Heart left ventricle (tissue), 16 donors: ENCODE results near the gene HRH2. TPM values are rescaled to one million over a fixed set of nuclear protein-coding genes. Genes with fewer than 3 reads are reported as not detected.

Experiments
- ATAC-seq, 4 donors: fragments of 200-7000 bp; cut with Tn5 transposase; one replicate each; pipeline ENCODE4 v1.9.1; 2020 to 2022; ENCODE audit warnings: moderate library complexity in 4 of 4, mild to moderate bottlenecking in 3 of 4, moderate number of reproducible peaks in 1 of 4
- DNase-seq, 5 donors: peaks; one replicate each; pipeline ENCODE4 v3.0.0-alpha.2; 2020
- H3K27ac ChIP-seq, 12 donors: fragments of 200-600 bp; sonication (generic) in 4 of 12; one replicate each; pipeline versions ENCODE4 v1.5.0 to v1.8.0; 2016 to 2022; ENCODE audit warnings: mild to moderate bottlenecking in 2 of 12
- H3K27me3 ChIP-seq, 9 donors: fragments of 200-600 bp; sonication (generic) in 2 of 9; one replicate each; pipeline versions ENCODE4 v1.5.1 to v1.8.0; 2016 to 2022; ENCODE audit warnings: mild to moderate bottlenecking in 3 of 9
- H3K36me3 ChIP-seq, 9 donors: fragments of 200-600 bp; sonication (generic) in 2 of 9; one replicate each; pipeline versions ENCODE4 v1.5.0 to v1.8.0; 2018 to 2022; ENCODE audit warnings: mild to moderate bottlenecking in 2 of 9
- H3K4me1 ChIP-seq, 12 donors: fragments of 200-600 bp; sonication (generic) in 4 of 12; one replicate each; pipeline versions ENCODE4 v1.5.0 to v1.8.0; 2016 to 2022; ENCODE audit warnings: mild to moderate bottlenecking in 3 of 12
- H3K4me3 ChIP-seq, 12 donors: fragments of 200-600 bp; sonication (generic) in 4 of 12; one replicate each; pipeline versions ENCODE4 v1.5.0 to v1.8.0; 2017 to 2022; ENCODE audit warnings: mild to moderate bottlenecking in 9 of 12, moderate library complexity in 4 of 12
- H3K9me3 ChIP-seq, 12 donors: fragments of 200-600 bp; sonication (generic) in 4 of 12; one replicate each; pipeline versions ENCODE4 v1.5.0 to v1.8.0; 2016 to 2022; ENCODE audit warnings: mild to moderate bottlenecking in 1 of 12
- CTCF ChIP-seq, 12 donors: fragments of 200-600 bp; sonication (generic) in 4 of 12; IDR thresholded peaks; one replicate each; pipeline versions ENCODE4 v1.5.0 to v1.8.0; 2018 to 2022; ENCODE audit warnings: antibody characterized with exemption in 12 of 12, mild to moderate bottlenecking in 5 of 12
- POLR2A ChIP-seq, 2 donors: fragments of 450-650 bp; IDR thresholded peaks; one replicate each; pipeline ENCODE4 v1.6.1; 2017; ENCODE audit warnings: antibody characterized with exemption in 2 of 2, mild to moderate bottlenecking in 2 of 2, moderate library complexity in 2 of 2
- WGBS, 4 donors: extraction: QIAGEN DNeasy Blood & Tissue Kit in 2 of 4; methylation state at CpG; one replicate each; pipeline versions ENCODE4 v1.1.5 to v1.1.7; 2013 to 2018; 5-methylcytosine and 5-hydroxymethylcytosine counted together
- intact Hi-C, 10 donors: fragments of 100-400 bp; cut with DNase I; formaldehyde crosslinking; loops; one replicate each; pipeline versions ENCODE4 v1.11.1 to v1.14.2; 2022
- polyA plus RNA-seq, 2 donors: library from polyadenylated mRNA; stranded (reverse); fragments of 200-250 nt; gene quantifications; one replicate each; pipeline ENCODE4 v1.2.3, GENCODE V29; 2013
- total RNA-seq, 9 donors: library from RNA; depleted of rRNA in 2 of 9; stranded (reverse); fragments of >200 nt in 2 of 9; fragmentation: NEBNext Ultra II Directional in 3 of 9; extraction: Animal tissue kit (Norgen Biotek cat#: 25700) in 3 of 9; gene quantifications; one replicate each; pipeline versions ENCODE4 v1.1.0 to v1.2.4, GENCODE V29; 2016 to 2023
- donor health status: ischemic (EF 13 %, LVEDD 7.1; RV severe dilation, severe dysfunction).
- donor health status: healthy with polysubstance abuse.
- donor health status: DM: no; HTN: yes; CAD: no.
- donor health status: DM: no; HTN: no; CAD: no.
- donor health status: ischemic (EF 25% LVEDD 6.9; RV normal size, moderate dysfunction).
- donor health status: ischemic (EF 25% LVEDD 5.7; RV mildly dilated, moderate dysfunction).
- donor health status: healthy.
- donor health status: DM: yes; HTN: yes; CAD: no.
- donor health status: ischemic (EF 35%, LVEDD 5.7; RV mildly dilated, moderate dysfunction).
- donor health status: nonischemic (EF 11% LVEDD 7.7; RV severe dilation, severe dysfunction).
- donor health status: DM: yes; HTN: yes; CAD: no.
- donor health status: PGD.
- donor health status: ischemic (EF 29% LVEDD 5.4; RV normal size, mild dysfunction).
- donor health status: nonischemic (EF 23%, LVEDD 6.1; RV moderate dilation, normal function).

Gene HRH2
- total and polyA plus RNA-seq, 11 donors: 26.0 to 66.0 (median 35.8) TPM

DNA sequence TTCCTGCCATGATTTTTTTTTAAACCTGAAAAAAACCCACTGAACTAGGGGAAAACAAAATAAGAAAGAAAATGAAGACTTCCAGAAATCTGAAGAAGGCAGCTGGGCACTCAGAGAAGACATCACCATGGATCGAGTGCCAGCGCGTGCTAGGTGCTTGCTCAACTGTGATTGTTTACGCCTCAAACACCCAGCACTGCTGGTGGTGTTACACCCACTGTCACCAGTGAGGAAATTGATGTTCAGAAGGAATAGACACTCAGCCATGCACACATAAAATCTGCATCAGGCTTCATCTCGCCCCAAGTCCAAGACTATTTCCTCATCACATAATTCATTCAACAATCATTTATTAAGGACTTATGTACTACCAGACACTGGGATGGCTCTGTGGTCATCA is 82.1 kb downstream of the HRH2 start:
- Histone ChIP-seq H3K9me3 (no peaks in the 10 kb centered on the region), H3K4me3 (no peak overlapping the region), H3K27ac (no peak overlapping the region), H3K4me1 (no peaks in the 10 kb centered on the region), H3K27me3 (peaks cover 0 to 47% (median 0%) of the 10 kb centered on the region in 9 donors), H3K36me3 (no peaks in the 10 kb centered on the region)
- WGBS, 4 donors: 81 to 90% (median 84%) methylated on average over 5 of the region's 5 CpGs
- ATAC-seq (no peak), DNase-seq (no peak)
- intact Hi-C loops: no loop called here
- TF ChIP-seq POLR2A (IDR thresholded peaks at IDR 0.05) (no peak), CTCF (IDR thresholded peaks at IDR 0.05) (no peak)

- no peaks in the 10 kb centered on the region for H3K9me3 ChIP-seq
Observed at GRCh38 chr5:175741556-175741955, 83.7 kb downstream of the HRH2 start.

GRCh38 chr5:175742290-175742994 is 84.6 kb downstream of the HRH2 start:
- intact Hi-C loops: no loop called here
- Histone ChIP-seq H3K4me1 (no peaks in the 10 kb centered on the region), H3K27me3 (peaks cover 0 to 34% (median 0%) of the 10 kb centered on the region in 9 donors), H3K36me3 (no peaks in the 10 kb centered on the region), H3K27ac (no peak overlapping the region), H3K9me3 (no peaks in the 10 kb centered on the region), H3K4me3 (no peak overlapping the region)
- DNase-seq (no peak), ATAC-seq (no peak)
- TF ChIP-seq CTCF (IDR thresholded peaks at IDR 0.05) (no peak), POLR2A (IDR thresholded peaks at IDR 0.05) (no peak)
- 68 to 77% (median 76%) methylated on average over 10 of the region's 10 CpGs for WGBS, 4 donors

More at GRCh38 chr5:175741556-175741955, 83.7 kb downstream of the HRH2 start:
- H3K36me3 ChIP-seq: no peaks in the 10 kb centered on the region
- no peak for DNase-seq
- TF ChIP-seq POLR2A (IDR thresholded peaks at IDR 0.05) (no peak), CTCF (IDR thresholded peaks at IDR 0.05) (no peak)
- 48 to 69% (median 55%) methylated on average over 3 of the region's 3 CpGs for WGBS, 4 donors
- no peak overlapping the region for H3K4me3 ChIP-seq
- intact Hi-C loops: no loop called here
- peaks cover 0 to 42% (median 0%) of the 10 kb centered on the region in 9 donors for H3K27me3 ChIP-seq
- no peak overlapping the region for H3K27ac ChIP-seq
- ATAC-seq: no peak
- H3K4me1 ChIP-seq: no peaks in the 10 kb centered on the region

DNA sequence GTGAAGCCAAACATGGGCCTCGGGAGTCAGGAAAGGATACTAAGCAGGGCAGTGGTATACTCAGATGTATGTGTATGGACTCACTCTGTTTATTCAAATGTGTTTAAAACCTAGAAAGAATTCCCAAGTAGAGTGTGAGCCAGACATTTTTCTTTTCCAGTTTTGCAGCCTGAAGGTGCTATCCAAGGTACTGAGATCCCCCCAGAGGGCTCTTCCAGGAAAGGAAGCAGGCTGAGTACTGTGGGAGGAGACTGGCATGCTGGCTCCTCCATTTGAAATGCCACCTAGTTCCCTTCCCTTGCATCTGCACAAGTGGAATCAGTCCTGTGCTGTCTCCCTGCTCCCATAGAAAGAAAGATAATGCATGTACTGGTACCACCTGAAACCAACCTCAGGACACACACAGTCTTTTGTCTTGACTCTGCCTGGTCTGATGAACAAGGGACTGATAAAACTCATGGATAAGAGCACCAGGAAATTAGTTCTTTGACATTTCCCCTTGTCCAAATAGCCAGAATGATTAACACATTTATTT is 85.9 kb downstream of the HRH2 start:
- no peak for DNase-seq
- no peak overlapping the region for H3K4me3 ChIP-seq
- no peaks in the 10 kb centered on the region for H3K9me3 ChIP-seq
- TF ChIP-seq POLR2A (IDR thresholded peaks at IDR 0.05) (no peak), CTCF (IDR thresholded peaks at IDR 0.05) (no peak)
- ATAC-seq: no peak
- H3K36me3 ChIP-seq: no peaks in the 10 kb centered on the region
- intact Hi-C loops: no loop called here
- no peak overlapping the region for H3K27ac ChIP-seq
- H3K4me1 ChIP-seq: no peaks in the 10 kb centered on the region
- WGBS, 4 donors: 57 to 80% (median 75%) methylated on average over 1 of the region's 1 CpG
- H3K27me3 ChIP-seq: peaks cover 0 to 27% (median 0%) of the 10 kb centered on the region in 9 donors
